GM18505 (cell line): ENCODE measurements around the gene SLC8A2.
"Not testable (repeated sequence)": the region's sequence is repeated elsewhere in the genome, so short reads cannot be mapped to it uniquely, and the experiment has no call there.

Experiments
- ATAC-seq: cut with Tn5 transposase; IDR thresholded peaks from one replicate; pipeline ENCODE4 v1.9.1; 2021; ENCODE audit not compliant: unreplicated experiment
- POLR2A ChIP-seq: IDR thresholded peaks from 4 replicates; pipeline ENCODE4 v1.6.1; 2011; ENCODE audit warnings: borderline replicate concordance; ENCODE audit not compliant: insufficient read depth, insufficient read length; ENCODE audit errors: extremely low read depth

SLC8A2 gene

DNA sequence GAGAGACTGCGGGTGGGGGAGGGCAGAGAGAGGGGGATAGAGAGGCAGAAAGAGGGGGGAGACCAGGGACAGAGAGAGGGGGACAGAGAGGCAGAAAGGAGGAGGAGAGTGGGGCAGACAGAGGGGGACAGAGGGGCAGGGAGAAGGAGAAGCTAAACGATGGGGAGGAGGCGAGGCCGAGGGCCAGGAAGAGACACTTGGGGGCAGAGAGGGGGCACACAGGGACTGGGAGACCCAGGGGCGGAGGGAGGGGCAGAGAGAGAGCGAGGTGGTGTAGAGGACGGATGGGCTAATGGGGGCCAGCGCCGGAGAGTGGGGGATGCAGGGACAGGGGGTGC lies 53.0 kb downstream of the SLC8A2 start:
- no peak for ATAC-seq
- TF ChIP-seq POLR2A, result no peak

DNA sequence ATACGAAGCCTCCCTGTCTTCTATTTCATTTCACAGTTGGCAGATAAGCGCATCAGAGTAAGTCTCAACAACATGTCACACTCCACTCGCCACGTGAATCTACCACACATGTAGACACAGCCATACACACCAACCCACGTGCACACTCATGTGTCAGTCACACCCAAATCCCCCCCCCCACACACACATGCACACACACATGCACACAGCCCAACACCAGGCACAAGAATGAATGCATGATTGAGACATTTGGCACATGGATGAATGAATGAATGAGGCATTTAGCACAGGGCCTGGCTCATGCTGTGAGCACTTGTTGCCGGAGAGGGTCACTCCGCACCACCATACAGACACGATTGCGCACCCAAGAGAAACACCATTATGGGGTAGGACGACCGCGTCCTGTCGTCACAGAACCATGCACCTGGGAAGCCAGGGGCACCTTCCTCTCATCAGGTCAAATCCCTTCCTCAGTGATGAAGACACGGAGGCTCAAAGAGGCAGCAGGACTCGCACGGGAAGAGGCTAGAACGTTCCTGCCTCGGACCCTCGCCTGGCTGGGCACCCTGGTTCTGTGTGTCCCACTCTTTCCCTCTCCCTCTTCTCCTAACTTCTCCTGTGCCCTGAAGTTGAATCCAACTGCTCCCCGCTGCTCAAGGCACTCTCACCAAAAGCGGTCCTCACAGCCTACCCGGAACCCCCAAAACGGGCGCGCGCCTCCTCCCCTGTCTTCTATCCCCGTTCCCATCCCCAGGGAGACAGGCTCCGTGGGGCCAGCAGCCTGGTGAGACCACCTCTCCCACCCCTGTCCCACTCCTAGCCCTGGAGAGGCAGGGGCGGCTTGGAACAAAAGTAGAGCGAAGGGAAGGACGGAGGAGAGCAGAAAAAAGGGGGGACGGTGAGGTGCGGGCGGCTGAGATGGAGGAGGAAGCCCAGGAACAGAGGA lies 53.7 kb downstream of the SLC8A2 start:
- ATAC-seq, result no peak
- no peak for TF ChIP-seq POLR2A

DNA sequence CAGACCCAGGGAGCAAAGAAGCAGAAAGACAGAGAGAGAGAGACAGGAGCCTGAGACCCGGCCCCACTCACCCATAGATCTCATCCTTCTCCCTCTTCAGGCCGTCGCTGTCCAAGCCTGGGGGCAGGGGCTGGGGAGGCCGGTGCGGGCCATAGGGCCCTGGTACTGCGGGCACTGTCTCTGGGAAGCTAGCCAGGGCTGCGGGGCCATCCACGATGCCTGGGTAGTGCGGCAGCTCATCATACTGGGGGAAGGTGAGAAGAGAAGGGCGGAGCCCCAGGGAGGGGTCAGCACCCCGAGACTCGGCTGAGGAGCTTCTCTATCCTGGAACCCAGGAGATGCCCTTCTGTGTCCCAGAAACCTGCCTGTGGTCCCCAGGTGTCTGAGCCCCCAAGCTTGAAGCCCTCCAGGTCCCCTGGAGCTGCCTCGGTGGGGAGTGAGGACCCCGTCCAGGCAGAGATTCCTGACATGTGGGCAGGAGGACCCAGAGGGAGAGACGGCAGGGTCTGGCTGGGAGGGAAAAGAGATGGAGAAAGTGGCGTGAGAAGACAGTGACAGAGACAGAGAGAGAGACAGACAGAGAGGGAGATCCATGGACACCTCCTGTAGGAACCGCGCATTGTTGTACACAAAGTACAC lies 54.5 kb downstream of the SLC8A2 start:
- no peak for TF ChIP-seq POLR2A
- no peak for ATAC-seq

DNA sequence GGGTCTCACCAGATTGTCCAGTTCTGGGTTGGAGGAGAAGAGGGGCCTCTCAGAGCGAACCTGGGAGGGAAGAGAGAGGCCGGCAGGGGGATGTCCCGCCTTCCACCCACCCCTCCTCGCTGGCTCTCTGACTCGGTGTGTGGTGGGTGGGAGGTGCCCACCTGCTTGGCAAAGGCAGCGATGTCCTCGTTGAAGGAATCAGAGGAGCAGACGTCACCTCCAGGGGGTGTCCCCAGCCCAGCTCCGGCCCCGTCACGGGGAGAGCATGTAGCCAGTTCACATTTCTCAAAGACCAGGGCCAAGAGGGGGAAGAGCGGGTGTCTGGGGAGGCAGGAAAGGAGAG lies 55.1 kb downstream of the SLC8A2 start:
- no peak for TF ChIP-seq POLR2A

DNA sequence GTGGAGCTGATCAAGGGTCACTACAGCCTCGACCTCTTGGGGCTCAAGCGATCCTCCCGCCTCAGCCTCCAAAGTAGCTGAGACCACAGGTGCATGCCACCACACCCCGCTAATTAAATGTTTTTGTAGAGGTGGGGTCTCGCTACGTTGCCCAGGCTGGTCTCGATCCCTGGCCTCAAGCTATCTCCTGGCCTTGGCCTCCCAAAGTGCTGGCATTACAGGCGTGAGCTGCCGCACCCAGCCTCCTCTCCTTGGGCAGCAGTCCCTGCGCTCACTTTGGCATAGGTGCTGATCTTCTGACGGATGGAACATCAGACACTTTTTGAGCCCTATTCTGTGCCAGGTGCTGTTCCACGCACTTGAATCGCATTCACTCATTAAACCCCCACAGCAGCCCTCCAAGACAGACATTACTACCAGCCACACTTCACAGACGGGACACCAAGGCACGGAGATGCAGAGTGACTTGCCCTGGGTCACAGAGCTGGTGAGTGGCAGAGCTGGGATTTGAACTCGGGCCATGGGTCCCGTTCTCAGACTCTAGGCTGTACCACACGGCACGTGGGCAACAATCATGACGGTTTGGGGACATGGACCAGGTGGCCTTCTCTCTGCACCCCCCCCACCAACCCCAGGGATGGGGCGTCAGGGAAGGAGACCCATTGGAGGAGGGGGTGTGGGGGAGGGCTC lies 55.6 kb downstream of the SLC8A2 start:
- ATAC-seq, result no peak
- no peak for TF ChIP-seq POLR2A

More for the DNA sequence above, 55.1 kb downstream of the SLC8A2 start:
- ATAC-seq, result no peak

DNA sequence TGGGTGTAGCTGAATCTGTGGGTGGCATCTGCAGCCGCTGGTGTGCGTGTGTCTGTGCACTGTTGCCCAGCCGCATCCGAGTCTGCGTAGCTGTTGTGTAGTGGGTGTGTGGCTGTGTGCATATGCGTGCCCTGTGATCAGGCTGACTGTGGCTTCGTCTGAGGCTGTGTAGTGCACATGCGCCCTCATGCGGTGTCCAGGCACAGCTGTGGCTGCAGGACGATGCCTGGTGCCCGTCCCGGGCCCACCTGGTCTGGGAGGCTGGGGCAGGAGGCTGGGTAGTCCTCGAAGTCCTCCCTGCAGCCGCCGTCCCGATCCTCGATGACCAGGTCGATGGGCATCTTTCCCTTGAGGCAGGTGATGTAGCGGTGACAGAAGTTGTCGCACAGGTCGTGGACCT lies 57.2 kb downstream of the SLC8A2 start:
- no peak for TF ChIP-seq POLR2A
- ATAC-seq, result no peak

DNA sequence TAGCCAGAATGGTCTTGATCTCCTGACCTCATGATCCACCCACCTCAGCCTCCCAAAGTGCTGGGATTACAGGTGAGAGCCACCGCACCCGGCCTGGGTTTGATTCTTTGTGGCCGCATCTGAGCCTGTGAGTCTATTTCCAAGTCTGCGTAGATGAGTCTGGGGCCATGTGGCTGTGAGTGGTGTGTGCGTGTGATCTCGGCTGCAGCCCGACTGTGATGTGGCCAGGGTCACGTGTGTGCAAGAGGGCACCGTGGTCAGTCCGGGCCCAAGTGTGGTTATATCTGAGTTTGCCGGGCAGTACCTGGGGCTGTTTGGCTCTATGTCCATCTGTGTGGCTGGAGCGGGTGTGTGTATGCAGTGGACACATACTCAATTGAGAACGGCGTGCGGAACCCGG lies 57.8 kb downstream of the SLC8A2 start:
- no peak for TF ChIP-seq POLR2A
- no peak for ATAC-seq

DNA sequence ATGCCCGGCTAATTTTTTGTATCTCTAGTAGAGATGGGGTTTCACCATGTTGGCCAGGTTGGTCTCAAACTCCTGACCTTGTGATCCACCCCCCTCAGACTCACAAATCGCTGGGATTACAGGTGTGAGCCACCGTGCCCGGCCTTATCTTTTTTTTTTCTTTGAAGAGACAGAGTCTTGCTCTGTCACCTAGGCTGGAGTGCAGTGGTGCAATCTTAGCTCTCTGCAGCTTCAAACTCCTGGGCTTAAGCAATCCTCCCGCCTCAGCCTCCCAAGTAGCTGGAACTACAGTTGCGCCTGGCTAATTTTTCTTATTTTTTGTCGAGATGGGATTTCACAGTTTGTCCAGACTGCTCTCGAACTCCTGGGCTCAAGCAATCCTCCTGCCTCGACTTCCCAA lies 60.0 kb downstream of the SLC8A2 start:
- ATAC-seq, result not testable (repeated sequence)

DNA sequence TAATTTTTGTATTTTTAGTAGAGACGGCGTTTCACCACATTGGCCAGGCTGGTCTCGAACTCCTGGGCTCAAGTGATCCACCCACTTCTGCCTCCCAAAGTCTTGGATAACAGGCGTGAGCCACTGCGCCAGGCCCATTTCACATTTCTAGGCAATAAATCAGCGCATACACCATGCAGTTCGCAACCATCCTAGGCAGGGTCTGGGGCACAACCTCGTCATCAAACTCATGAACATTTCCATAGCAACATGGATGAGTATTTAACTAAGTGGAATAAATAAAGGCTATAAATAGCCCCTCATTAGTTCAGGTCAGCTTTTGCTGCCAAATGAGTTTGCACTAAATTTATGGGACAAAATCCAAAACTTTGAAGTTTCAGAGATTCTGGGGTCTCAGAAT lies 60.6 kb downstream of the SLC8A2 start:
- TF ChIP-seq POLR2A, result no peak
- ATAC-seq, result no peak

DNA sequence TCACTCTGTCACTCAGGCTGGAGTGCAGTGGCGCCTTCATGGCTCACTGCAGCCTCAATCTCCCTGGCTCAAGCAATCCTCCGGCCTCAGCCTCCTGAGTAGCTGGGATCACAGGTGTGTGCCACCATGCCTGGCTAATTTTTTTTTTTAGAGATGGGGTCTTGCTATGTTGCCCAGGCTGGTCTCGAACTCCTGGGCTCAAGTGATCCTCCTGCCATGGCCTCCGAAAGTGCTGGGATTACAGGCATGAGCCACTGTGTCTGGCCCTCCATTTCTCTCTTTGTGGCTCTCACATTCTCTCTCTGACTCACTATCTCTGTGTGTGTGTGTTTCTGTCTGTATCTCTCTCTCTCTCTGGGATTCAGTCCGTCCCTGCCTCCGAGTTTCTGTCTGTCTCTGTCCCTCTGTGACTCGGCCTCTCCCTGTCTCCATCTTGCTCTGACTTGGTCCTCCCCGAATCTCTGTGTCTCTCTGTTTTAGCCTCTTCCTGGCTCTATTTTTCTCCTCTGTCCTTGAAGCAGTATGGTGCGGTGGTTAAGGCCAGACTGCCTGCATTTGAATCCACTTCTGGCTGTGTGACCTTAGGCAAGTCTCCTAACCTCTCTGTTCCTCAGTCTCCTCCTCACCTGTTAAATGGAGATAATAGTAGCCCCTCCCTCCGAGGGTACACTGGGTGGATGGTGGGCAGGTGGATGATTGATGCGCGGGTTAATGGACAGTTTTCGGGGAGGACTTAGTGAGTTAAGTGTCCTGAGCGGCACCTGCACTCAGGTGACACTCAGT lies 63.3 kb downstream of the SLC8A2 start:
- ATAC-seq, result no peak

DNA sequence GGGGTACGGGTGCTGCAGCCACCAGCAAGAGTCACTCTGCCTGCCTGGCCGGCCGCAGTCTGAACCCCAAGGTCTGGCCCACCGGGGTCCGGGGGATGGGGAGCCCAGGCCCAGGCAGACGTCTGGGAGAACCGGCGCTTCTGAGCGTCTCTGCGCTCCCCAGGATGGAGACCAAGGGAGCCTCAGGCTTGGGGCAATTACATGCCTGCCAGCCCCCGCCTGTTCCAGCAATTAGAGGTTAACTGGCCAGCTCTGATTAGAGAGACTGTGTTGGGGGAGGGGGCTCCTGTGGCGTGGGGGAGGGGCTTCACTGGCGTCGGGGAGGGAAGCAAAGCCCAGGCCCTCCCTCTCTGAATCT lies 64.3 kb downstream of the SLC8A2 start:
- ATAC-seq, result no peak
- no peak for TF ChIP-seq POLR2A

More for the DNA sequence above, 63.3 kb downstream of the SLC8A2 start:
- TF ChIP-seq POLR2A, result no peak

DNA sequence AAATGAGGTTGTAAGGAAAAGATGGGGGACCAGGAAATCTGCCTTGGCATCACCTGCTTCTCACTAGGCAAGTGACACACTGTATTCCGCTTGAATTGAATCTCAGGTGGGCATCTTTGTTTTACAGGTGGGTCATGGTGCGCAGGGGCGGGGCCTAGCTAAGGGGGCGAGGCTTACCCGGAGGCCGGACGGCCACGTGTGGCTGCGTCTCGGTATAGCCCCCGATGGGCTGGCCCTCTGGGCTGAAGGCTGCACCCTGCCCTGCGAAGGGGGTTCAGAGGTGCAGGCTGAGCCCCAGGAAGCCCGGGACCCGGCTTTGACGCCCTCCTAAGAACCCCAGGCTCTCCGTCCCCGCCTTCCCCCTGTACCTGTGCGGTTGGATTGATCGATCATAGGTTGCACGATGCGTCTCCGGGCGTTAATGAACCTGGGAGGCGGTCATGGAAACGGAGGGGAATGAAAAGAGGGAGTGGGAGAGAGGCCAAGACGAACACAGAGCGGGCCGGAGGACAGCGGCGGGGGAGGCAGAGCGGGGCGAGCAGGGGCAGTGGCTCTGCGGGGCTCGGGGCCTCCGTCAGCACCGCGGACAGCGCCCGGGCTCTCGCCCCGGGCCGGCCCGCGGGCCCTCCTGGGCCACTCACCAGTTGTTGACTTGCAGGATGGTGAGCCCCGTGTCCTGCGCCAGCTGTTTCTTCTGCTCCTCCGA lies 64.8 kb downstream of the SLC8A2 start:
- no peak for ATAC-seq
- no peak for TF ChIP-seq POLR2A
